ENCODE results near the gene SDK1. TPM values are rescaled to one million over a fixed set of nuclear protein-coding genes. Genes with fewer than 3 reads are reported as not detected.
A peak's percentile ranks its signal among the peaks of the same experiment; 100 is the strongest.

SDK1 gene
- total and polyA plus RNA-seq, 2 of the 8 experiments (the other 6 are each of a cell fraction or from before 2014, with no cell fraction given) = 3.3 to 7.2 TPM

DNA sequence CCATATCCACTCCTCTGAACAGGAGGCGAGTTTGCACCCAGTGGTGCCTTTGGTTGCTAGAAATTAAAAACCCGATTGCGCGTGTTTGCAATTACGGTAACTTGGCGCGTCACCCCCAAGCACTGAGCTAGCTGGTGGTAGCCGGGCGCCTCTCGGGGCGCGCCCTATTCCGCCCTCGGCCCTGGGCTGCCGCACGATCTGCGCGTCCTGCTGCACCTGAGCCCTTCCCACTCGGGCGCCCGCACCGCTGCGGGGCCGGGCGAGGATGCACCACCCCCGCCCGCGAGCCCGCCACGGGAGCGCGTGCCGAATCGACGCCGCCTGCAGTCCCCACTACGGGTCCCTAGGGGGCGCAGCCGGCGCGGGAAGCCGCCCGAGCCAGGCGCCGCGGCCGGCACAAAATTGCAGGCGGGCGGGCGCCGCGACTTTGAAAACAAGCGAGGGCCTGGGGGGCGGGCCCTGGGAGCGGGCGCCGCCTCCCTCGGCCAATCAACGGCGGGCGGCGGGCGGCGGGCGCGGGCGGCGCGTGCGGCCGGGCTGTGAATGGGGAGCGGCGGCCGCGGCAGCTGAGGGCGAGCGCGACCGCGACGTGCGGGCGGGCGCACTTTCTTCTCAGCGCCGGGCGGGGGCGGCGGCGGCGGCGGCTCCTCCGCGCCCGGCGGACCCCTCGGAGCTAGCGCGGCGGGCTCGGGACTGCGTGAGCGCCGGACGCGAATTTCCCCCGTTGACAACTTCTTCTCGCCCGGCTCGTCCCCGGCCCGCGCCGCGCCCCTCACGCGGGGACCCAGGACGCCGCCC is at the start of gene SDK1 (continued):
- TF ChIP-seq, protein P1, sequence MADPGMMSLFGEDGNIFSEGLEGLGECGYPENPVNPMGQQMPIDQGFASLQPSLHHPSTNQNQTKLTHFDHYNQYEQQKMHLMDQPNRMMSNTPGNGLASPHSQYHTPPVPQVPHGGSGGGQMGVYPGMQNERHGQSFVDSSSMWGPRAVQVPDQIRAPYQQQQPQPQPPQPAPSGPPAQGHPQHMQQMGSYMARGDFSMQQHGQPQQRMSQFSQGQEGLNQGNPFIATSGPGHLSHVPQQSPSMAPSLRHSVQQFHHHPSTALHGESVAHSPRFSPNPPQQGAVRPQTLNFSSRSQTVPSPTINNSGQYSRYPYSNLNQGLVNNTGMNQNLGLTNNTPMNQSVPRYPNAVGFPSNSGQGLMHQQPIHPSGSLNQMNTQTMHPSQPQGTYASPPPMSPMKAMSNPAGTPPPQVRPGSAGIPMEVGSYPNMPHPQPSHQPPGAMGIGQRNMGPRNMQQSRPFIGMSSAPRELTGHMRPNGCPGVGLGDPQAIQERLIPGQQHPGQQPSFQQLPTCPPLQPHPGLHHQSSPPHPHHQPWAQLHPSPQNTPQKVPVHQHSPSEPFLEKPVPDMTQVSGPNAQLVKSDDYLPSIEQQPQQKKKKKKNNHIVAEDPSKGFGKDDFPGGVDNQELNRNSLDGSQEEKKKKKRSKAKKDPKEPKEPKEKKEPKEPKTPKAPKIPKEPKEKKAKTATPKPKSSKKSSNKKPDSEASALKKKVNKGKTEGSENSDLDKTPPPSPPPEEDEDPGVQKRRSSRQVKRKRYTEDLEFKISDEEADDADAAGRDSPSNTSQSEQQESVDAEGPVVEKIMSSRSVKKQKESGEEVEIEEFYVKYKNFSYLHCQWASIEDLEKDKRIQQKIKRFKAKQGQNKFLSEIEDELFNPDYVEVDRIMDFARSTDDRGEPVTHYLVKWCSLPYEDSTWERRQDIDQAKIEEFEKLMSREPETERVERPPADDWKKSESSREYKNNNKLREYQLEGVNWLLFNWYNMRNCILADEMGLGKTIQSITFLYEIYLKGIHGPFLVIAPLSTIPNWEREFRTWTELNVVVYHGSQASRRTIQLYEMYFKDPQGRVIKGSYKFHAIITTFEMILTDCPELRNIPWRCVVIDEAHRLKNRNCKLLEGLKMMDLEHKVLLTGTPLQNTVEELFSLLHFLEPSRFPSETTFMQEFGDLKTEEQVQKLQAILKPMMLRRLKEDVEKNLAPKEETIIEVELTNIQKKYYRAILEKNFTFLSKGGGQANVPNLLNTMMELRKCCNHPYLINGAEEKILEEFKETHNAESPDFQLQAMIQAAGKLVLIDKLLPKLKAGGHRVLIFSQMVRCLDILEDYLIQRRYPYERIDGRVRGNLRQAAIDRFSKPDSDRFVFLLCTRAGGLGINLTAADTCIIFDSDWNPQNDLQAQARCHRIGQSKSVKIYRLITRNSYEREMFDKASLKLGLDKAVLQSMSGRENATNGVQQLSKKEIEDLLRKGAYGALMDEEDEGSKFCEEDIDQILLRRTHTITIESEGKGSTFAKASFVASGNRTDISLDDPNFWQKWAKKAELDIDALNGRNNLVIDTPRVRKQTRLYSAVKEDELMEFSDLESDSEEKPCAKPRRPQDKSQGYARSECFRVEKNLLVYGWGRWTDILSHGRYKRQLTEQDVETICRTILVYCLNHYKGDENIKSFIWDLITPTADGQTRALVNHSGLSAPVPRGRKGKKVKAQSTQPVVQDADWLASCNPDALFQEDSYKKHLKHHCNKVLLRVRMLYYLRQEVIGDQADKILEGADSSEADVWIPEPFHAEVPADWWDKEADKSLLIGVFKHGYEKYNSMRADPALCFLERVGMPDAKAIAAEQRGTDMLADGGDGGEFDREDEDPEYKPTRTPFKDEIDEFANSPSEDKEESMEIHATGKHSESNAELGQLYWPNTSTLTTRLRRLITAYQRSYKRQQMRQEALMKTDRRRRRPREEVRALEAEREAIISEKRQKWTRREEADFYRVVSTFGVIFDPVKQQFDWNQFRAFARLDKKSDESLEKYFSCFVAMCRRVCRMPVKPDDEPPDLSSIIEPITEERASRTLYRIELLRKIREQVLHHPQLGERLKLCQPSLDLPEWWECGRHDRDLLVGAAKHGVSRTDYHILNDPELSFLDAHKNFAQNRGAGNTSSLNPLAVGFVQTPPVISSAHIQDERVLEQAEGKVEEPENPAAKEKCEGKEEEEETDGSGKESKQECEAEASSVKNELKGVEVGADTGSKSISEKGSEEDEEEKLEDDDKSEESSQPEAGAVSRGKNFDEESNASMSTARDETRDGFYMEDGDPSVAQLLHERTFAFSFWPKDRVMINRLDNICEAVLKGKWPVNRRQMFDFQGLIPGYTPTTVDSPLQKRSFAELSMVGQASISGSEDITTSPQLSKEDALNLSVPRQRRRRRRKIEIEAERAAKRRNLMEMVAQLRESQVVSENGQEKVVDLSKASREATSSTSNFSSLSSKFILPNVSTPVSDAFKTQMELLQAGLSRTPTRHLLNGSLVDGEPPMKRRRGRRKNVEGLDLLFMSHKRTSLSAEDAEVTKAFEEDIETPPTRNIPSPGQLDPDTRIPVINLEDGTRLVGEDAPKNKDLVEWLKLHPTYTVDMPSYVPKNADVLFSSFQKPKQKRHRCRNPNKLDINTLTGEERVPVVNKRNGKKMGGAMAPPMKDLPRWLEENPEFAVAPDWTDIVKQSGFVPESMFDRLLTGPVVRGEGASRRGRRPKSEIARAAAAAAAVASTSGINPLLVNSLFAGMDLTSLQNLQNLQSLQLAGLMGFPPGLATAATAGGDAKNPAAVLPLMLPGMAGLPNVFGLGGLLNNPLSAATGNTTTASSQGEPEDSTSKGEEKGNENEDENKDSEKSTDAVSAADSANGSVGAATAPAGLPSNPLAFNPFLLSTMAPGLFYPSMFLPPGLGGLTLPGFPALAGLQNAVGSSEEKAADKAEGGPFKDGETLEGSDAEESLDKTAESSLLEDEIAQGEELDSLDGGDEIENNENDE (IDR thresholded peaks at IDR 0.05; ENCODE audit: insufficient replicate concordance, low read length) = peak; percentile 98
- TF ChIP-seq SIX5 (IDR thresholded peaks at IDR 0.05; ENCODE audit: low read depth, low read length) (no peak), SIRT6 (IDR thresholded peaks at IDR 0.05; ENCODE audit: low read length) (no peak), TAF7 (optimal IDR thresholded peaks at IDR 0.05; ENCODE audit: borderline replicate concordance, low read depth, low read length) (peak; percentile 47), TEAD4 (IDR thresholded peaks at IDR 0.05; ENCODE audit: low read depth, low read length) (no peak)
- TF ChIP-seq, protein P2, sequence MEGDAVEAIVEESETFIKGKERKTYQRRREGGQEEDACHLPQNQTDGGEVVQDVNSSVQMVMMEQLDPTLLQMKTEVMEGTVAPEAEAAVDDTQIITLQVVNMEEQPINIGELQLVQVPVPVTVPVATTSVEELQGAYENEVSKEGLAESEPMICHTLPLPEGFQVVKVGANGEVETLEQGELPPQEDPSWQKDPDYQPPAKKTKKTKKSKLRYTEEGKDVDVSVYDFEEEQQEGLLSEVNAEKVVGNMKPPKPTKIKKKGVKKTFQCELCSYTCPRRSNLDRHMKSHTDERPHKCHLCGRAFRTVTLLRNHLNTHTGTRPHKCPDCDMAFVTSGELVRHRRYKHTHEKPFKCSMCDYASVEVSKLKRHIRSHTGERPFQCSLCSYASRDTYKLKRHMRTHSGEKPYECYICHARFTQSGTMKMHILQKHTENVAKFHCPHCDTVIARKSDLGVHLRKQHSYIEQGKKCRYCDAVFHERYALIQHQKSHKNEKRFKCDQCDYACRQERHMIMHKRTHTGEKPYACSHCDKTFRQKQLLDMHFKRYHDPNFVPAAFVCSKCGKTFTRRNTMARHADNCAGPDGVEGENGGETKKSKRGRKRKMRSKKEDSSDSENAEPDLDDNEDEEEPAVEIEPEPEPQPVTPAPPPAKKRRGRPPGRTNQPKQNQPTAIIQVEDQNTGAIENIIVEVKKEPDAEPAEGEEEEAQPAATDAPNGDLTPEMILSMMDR (IDR thresholded peaks at IDR 0.05; ENCODE audit: control extremely low read depth in 1 of 3, insufficient read depth in 1 of 3, low read depth in 1 of 3, low read length in 3 of 3) = peak; percentile 67 to 89 (median 74)
- TF ChIP-seq, protein P3, sequence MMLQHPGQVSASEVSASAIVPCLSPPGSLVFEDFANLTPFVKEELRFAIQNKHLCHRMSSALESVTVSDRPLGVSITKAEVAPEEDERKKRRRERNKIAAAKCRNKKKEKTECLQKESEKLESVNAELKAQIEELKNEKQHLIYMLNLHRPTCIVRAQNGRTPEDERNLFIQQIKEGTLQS (IDR thresholded peaks at IDR 0.05; ENCODE audit: insufficient read depth, low read depth, low read length) = no peak
